Eye (tissue), 1 donor: ENCODE measurements around the gene DGKB.
"Not testable (repeated sequence)": the region's sequence is repeated elsewhere in the genome, so short reads cannot be mapped to it uniquely, and the experiment has no call there.

Experiments used
- DNase-seq: peaks from one replicate; pipeline ENCODE4 v3.0.0-alpha.2; 2015

DGKB gene

DNA sequence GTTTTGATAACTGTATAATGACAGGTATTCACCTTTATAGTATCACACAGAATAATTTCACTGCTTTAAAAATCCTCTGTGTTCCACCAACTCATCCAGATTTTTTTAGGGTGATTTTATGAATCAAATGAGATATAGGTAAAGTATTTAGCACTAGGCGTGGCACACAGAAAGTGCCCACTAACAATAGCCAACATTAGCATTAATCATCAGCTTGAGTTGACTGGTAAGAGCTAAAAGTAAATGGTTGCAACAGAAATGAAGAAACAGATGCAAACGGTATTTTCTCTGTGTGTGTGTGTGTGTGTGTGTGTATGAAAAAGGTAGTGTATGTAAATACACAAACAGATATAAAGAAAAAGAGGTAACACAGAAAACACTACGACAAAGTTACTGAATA is 534.3 kb downstream of the DGKB start:
- no peak for DNase-seq

- DNase-seq, result no peak
These were observed 551.4 kb downstream of the DGKB start for GRCh38 chr7:14351167-14351566.

- DNase-seq, result peak; percentile 24
These were observed 561.3 kb downstream of the DGKB start for GRCh38 chr7:14341200-14341775.

DNA sequence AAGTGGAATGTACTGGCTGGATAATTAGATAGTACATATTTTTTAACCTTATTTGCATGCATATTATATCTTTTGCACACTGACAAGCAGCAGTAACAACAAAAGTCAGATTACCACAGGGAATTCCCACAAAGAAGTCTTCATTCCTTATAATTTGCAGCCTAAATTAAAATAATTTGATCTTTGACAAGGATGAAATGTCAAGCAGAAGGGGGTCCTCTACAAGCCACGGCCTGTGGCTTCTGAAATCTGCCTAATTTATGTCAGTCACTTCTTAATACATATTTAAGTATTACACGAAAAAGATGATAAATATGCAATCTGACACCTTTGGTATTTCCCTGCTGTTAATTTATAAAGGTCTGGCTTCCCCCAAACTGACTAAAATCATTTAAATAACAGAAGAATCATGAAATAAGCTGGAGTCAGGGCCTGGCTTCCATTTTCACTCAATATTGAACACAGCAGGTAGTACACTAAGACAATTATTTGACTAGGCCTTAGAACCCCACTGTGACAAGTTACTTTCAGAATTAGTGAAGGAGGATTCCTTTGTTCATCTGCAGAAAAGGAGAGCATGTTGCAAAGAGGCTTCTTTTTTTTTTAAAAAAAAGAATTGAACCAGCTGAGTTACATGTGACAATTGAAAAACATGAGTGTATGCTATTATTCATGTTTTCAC is 562.0 kb downstream of the DGKB start:
- peak; percentile 54 for DNase-seq

- DNase-seq, result no peak
These were observed 562.7 kb downstream of the DGKB start for GRCh38 chr7:14339861-14340260.

- DNase-seq, result no peak
These were observed 566.3 kb downstream of the DGKB start for GRCh38 chr7:14336256-14336655.

DNA sequence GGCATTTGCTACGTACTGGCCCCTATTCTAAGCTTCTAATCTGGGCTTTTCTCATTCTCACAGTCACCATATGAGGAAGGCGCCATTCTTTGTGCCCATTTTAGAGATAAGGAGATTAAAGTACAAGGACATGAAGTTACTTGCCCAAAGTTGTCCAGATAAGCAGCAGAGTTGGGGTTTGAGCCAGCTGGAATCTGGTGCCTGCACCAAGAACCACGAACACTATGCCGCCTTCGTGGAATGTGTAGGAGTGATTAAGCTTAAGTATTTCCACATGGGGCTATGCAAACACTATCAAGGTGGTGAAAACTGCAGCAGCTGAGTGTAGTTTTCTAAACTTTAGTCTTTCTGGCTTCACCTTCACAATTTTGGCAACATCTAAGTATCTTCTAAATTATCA is 570.4 kb downstream of the DGKB start:
- no peak for DNase-seq

DNA sequence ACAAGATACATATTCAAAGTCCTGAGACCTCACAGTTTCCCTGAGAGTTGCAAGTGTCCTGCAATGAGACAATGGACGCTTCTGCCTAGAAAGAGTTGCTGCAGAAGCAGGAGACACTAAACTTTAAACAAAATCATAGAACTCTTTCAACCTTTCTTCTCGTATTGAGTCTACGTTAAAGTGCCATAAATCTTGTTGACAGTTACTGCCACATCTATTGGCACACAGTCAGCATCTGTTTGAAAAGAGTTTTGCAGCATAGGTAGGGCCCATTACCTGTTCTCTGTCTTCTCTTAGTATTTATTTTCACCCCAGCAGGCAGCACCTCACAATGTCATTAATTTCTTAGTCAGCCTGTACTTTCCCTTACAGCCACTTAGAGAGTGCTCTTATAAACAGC is 577.8 kb downstream of the DGKB start:
- DNase-seq, result no peak

- no peak for DNase-seq
These were observed 579.8 kb downstream of the DGKB start for GRCh38 chr7:14322724-14323123.

GRCh38 chr7:14321947-14322346 is 580.6 kb downstream of the DGKB start:
- DNase-seq, result no peak

GRCh38 chr7:14309432-14309831 is 593.1 kb downstream of the DGKB start:
- DNase-seq, result no peak

DNA sequence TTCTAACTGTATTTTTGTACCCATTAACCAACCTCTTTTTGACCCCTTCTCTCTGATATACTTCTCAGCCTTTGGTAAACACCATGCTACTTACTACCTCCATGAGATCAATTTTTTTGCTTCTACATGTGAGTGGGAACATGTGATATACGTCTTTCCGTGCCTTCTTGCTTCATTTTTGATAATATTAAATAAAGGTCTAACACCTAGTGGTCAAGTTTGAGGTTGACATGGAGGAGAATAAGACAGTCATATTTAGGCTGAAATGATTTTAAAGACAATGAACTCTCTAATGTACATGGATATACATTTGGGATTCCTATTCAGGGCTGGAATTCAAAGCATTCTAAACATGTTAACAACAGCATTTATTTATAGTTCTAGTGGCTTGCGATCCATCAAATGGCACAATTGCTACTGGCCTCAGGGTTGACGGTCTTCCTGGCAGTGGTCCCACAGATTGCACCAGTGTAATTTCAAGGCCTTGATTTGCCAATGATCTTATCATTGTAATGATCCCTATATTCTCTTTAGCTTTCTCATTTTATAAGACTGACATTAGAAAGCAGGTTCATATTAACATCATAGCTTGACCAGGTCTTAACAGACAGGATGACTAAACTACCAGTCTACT is 597.2 kb downstream of the DGKB start:
- DNase-seq, result no peak

DNA sequence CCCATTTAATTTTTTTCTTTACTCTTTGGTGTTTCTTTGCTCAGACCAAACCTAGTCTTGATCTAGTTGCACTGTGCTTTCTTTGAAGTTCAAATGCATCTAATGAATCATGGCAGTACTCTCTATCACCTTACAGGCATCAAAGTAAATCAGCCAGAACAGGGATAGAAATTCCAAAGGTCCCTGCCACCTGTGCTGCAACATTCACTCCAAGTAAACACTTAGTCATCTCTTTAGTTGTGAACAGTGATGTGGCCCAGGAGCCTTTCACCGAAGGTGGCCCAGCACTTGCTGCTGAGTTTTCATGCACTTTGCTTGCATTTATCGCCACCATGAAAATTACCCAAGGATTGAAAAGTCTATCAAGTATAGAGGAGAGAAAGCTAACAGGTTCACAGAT is 599.0 kb downstream of the DGKB start:
- no peak for DNase-seq

DNA sequence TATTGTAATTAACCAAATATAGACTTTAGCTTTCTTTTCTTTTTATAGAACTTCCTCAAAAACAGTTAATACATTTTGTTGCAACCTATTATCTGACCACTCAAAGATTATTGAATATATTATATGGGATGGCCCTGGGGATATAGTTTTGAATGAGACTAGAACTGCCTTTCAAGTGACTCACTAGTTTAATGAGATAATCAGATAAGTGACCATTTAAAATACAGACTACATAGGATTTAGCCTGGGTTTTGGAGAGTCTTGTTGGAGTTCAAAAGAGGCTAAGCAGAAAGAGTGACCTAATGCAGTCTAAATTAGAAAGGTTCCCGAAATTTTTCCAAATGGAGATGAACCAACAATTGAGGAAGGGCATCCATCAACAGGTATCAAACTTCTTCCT is 607.9 kb downstream of the DGKB start:
- DNase-seq, result no peak

- DNase-seq, result no peak
These were observed 609.1 kb downstream of the DGKB start for GRCh38 chr7:14293434-14293833.

GRCh38 chr7:14292737-14293136 is 609.8 kb downstream of the DGKB start:
- DNase-seq, result no peak

DNA sequence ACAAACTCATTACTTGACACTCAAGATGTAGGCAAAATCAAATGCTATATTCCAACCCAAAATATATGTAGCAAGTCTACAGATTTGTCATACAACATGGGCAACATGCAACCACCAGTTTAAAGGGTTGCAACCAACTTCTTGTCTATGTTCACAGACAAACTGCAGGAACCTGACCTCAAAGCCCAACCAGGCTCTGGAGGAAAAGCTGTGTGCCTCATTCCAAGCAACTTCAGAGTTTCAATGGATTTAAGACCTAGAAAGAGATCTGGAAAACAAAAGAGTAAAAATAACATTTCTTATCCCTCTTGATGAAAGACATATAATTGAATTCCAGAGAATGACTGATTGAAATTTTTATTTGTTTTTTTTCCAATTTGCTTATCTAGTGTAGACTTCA is 612.6 kb downstream of the DGKB start:
- DNase-seq, result no peak

DNA sequence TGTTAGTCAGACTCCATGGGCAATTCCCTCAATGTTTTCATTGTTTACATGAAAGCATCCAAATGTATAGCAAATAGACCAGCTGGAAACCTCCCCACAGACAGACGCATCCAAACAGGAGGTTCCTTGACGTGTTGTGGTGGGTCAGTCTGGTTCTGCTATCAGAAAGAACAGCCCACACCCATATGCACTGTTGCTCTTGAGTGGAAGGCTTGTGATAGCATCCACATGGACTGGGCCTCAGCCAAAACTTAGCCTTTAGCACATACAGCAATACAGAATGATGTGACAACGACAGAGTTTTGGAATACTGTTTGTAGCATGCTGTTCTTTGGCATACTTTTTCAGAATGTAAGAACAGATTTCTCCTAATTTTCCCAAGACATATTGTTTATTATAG is 613.9 kb downstream of the DGKB start:
- DNase-seq, result no peak

DNA sequence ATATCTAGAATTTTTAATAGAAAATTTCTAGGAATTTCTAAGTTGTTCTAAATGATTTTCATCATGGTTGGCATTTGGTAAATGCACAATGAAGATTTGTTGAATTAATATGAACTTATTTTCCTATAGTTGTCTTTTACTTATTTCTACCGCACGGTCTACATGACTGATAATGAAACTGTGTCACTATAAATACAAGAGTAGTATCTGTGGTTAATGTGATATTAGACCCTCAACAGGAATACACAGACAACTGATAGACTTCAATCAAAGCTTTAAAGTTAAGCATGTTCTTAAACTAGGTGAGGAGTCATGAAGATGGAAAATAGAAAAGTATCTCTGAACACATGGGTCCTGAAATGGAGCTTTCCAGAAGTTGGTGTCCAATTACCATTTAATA is 615.2 kb downstream of the DGKB start:
- no peak for DNase-seq

DNA sequence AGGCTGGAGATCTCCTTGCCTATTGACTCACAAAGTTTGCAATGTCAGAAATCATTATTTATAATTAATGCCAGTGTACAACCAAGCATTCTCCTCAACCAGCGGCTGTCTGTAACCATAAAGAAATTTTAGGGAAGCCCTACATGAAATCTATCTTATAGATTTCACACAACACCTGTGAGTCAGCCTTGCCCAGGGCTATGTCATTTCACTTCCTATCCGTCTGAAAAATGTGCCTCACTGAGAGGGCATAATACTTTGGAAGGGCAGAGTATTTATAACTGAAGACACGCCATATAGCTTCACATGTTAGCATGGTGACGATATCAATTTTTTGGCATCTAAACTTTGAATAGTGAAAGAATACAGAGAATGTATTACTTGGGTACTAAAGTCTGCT is 616.5 kb downstream of the DGKB start:
- no peak for DNase-seq

- not testable (repeated sequence) for DNase-seq
These were observed 623.3 kb downstream of the DGKB start for GRCh38 chr7:14279065-14279871.

DNA sequence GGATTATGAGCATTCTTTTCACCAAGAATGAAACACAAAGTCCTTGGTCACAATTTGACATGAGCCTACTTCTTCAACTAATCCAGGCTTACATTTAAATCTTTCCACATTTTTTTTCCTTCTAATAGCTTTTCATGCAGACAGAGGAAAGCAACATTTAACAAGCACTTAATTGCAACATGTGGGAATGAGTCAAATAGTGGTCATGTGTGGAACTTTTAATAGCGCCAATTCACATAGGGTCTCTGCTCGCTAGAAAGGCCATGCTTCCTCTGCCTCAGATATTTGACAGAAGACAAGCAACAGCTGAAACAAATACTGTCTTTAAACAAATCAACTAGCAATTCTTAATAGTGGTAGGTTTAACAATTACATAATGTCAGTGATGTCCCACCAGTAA is 627.2 kb downstream of the DGKB start:
- DNase-seq, result no peak

- no peak for DNase-seq
These were observed 631.1 kb downstream of the DGKB start for GRCh38 chr7:14271441-14271840.

GRCh38 chr7:14270099-14270498 is 632.5 kb downstream of the DGKB start:
- no peak for DNase-seq
